ENCODE results near the gene GAD1.

The GAD1 gene

GRCh38 chr2:170798996-170799395 is 17.7 kb upstream of the GAD1 start:
- H3K4me1 ChIP-seq (ENCODE audit: control insufficient read depth, insufficient read depth, low read length, poor library complexity, severe bottlenecking), result no peaks in the 10 kb centered on the region
- no peak overlapping the region for H3K4me3 ChIP-seq (ENCODE audit: extremely low read depth, insufficient read depth, low read length, poor library complexity, severe bottlenecking)
- H3K36me3 ChIP-seq (ENCODE audit: control insufficient read depth, insufficient read depth, low read length), result no peaks in the 10 kb centered on the region
- no peaks in the 10 kb centered on the region for H3K9me3 ChIP-seq (ENCODE audit: control insufficient read depth, low read length)
- no peak overlapping the region for H3K27ac ChIP-seq (ENCODE audit: low read depth, low read length, severe bottlenecking)

GRCh38 chr2:170806548-170806947 is 10.1 kb upstream of the GAD1 start:
- H3K36me3 ChIP-seq (ENCODE audit: control insufficient read depth, insufficient read depth, low read length), result no peaks in the 10 kb centered on the region
- no peak overlapping the region for H3K27ac ChIP-seq (ENCODE audit: low read depth, low read length, severe bottlenecking)
- H3K9me3 ChIP-seq (ENCODE audit: control insufficient read depth, low read length), result no peaks in the 10 kb centered on the region
- no peak overlapping the region for H3K4me3 ChIP-seq (ENCODE audit: extremely low read depth, insufficient read depth, low read length, poor library complexity, severe bottlenecking)
- 100% methylated on average over 1 of the region's 2 CpGs; no CpG with 5 or more reads in 1 of the 2 experiments for WGBS, 2 experiments (ENCODE audit: insufficient coverage in 2 of 2)
- no peaks in the 10 kb centered on the region for H3K4me1 ChIP-seq (ENCODE audit: control insufficient read depth, insufficient read depth, low read length, poor library complexity, severe bottlenecking)

- 0 to 4% methylated on average over 5 to 9 of the region's 14 CpGs for WGBS, 2 experiments (ENCODE audit: insufficient coverage in 2 of 2)
- Histone ChIP-seq H3K4me1 (ENCODE audit: control insufficient read depth, insufficient read depth, low read length, poor library complexity, severe bottlenecking) (peaks cover 6% of the 10 kb centered on the region), H3K4me3 (ENCODE audit: extremely low read depth, insufficient read depth, low read length, poor library complexity, severe bottlenecking) (peak overlapping the region; percentile 47), H3K27ac (ENCODE audit: low read depth, low read length, severe bottlenecking) (no peak overlapping the region), H3K9me3 (ENCODE audit: control insufficient read depth, low read length) (no peaks in the 10 kb centered on the region), H3K36me3 (ENCODE audit: control insufficient read depth, insufficient read depth, low read length) (no peaks in the 10 kb centered on the region)
Measured at GRCh38 chr2:170812710-170813600, 3.7 kb upstream of the GAD1 start.

- 4 to 5% methylated on average over 14 to 22 of the region's 41 CpGs for WGBS, 2 experiments (ENCODE audit: insufficient coverage in 2 of 2)
- Histone ChIP-seq H3K36me3 (ENCODE audit: control insufficient read depth, insufficient read depth, low read length) (no peaks in the 10 kb centered on the region), H3K9me3 (ENCODE audit: control insufficient read depth, low read length) (no peaks in the 10 kb centered on the region), H3K4me1 (ENCODE audit: control insufficient read depth, insufficient read depth, low read length, poor library complexity, severe bottlenecking) (peaks cover 6% of the 10 kb centered on the region), H3K4me3 (ENCODE audit: extremely low read depth, insufficient read depth, low read length, poor library complexity, severe bottlenecking) (peak overlapping the region; percentile 47), H3K27ac (ENCODE audit: low read depth, low read length, severe bottlenecking) (no peak overlapping the region)
Measured at GRCh38 chr2:170813611-170814532, 2.8 kb upstream of the GAD1 start.

GRCh38 chr2:170814533-170815230 is 2.0 kb upstream of the GAD1 start:
- H3K4me3 ChIP-seq (ENCODE audit: extremely low read depth, insufficient read depth, low read length, poor library complexity, severe bottlenecking), result no peak overlapping the region

GRCh38 chr2:170815311-170815710 is 1.4 kb upstream of the GAD1 start:
- H3K4me1 ChIP-seq (ENCODE audit: control insufficient read depth, insufficient read depth, low read length, poor library complexity, severe bottlenecking), result peaks cover 6% of the 10 kb centered on the region
- H3K4me3 ChIP-seq (ENCODE audit: extremely low read depth, insufficient read depth, low read length, poor library complexity, severe bottlenecking), result peak overlapping the region; percentile 66
- 13 to 17% methylated on average over 6 to 13 of the region's 19 CpGs for WGBS, 2 experiments (ENCODE audit: insufficient coverage in 2 of 2)
- H3K27ac ChIP-seq (ENCODE audit: low read depth, low read length, severe bottlenecking), result no peak overlapping the region
- no peaks in the 10 kb centered on the region for H3K9me3 ChIP-seq (ENCODE audit: control insufficient read depth, low read length)
- peaks cover 5% of the 10 kb centered on the region for H3K36me3 ChIP-seq (ENCODE audit: control insufficient read depth, insufficient read depth, low read length)

More at GRCh38 chr2:170814533-170815230, 2.0 kb upstream of the GAD1 start:
- no peak overlapping the region for H3K27ac ChIP-seq (ENCODE audit: low read depth, low read length, severe bottlenecking)
- no peaks in the 10 kb centered on the region for H3K9me3 ChIP-seq (ENCODE audit: control insufficient read depth, low read length)
- WGBS, 2 experiments (ENCODE audit: insufficient coverage in 2 of 2), result 43 to 54% methylated on average over 17 to 22 of the region's 31 CpGs
- H3K36me3 ChIP-seq (ENCODE audit: control insufficient read depth, insufficient read depth, low read length), result no peaks in the 10 kb centered on the region
- H3K4me1 ChIP-seq (ENCODE audit: control insufficient read depth, insufficient read depth, low read length, poor library complexity, severe bottlenecking), result peaks cover 6% of the 10 kb centered on the region

- Histone ChIP-seq H3K4me1 (ENCODE audit: control insufficient read depth, insufficient read depth, low read length, poor library complexity, severe bottlenecking) (peaks cover 6% of the 10 kb centered on the region), H3K27ac (ENCODE audit: low read depth, low read length, severe bottlenecking) (no peak overlapping the region), H3K36me3 (ENCODE audit: control insufficient read depth, insufficient read depth, low read length) (peaks cover 11% of the 10 kb centered on the region), H3K4me3 (ENCODE audit: extremely low read depth, insufficient read depth, low read length, poor library complexity, severe bottlenecking) (peak overlapping the region; percentile 66), H3K9me3 (ENCODE audit: control insufficient read depth, low read length) (no peaks in the 10 kb centered on the region)
- 0% methylated on average over 26 to 45 of the region's 52 CpGs for WGBS, 2 experiments (ENCODE audit: insufficient coverage in 2 of 2)
Measured at GRCh38 chr2:170815746-170816503, 762 bp upstream of the GAD1 start.

GRCh38 chr2:170817093-170818035 is 677 bp downstream of the GAD1 start:
- H3K4me3 ChIP-seq (ENCODE audit: extremely low read depth, insufficient read depth, low read length, poor library complexity, severe bottlenecking), result peak overlapping the region; percentile 66
- WGBS, 2 experiments (ENCODE audit: insufficient coverage in 2 of 2), result 0% methylated on average over 43 to 45 of the region's 69 CpGs
- H3K9me3 ChIP-seq (ENCODE audit: control insufficient read depth, low read length), result no peaks in the 10 kb centered on the region
- peaks cover 6% of the 10 kb centered on the region for H3K4me1 ChIP-seq (ENCODE audit: control insufficient read depth, insufficient read depth, low read length, poor library complexity, severe bottlenecking)
- peaks cover 25% of the 10 kb centered on the region for H3K36me3 ChIP-seq (ENCODE audit: control insufficient read depth, insufficient read depth, low read length)
- no peak overlapping the region for H3K27ac ChIP-seq (ENCODE audit: low read depth, low read length, severe bottlenecking)

- peaks cover 11% of the 10 kb centered on the region for H3K4me1 ChIP-seq (ENCODE audit: control insufficient read depth, insufficient read depth, low read length, poor library complexity, severe bottlenecking)
- WGBS, 2 experiments (ENCODE audit: insufficient coverage in 2 of 2), result 0% methylated on average over 50 to 51 of the region's 60 CpGs
- no peak overlapping the region for H3K27ac ChIP-seq (ENCODE audit: low read depth, low read length, severe bottlenecking)
- H3K36me3 ChIP-seq (ENCODE audit: control insufficient read depth, insufficient read depth, low read length), result peaks cover 28% of the 10 kb centered on the region
- no peaks in the 10 kb centered on the region for H3K9me3 ChIP-seq (ENCODE audit: control insufficient read depth, low read length)
- H3K4me3 ChIP-seq (ENCODE audit: extremely low read depth, insufficient read depth, low read length, poor library complexity, severe bottlenecking), result peak overlapping the region; percentile 66
Measured at GRCh38 chr2:170818036-170818751, 1.5 kb downstream of the GAD1 start.

Measured in mesodermal cell (in vitro differentiated cells).